ENCODE results near the gene LGI4.
A peak's percentile ranks its signal among the peaks of the same experiment; 100 is the strongest.
"Not testable (repeated sequence)": the region's sequence is repeated elsewhere in the genome, so short reads cannot be mapped to it uniquely, and the experiment has no call there.

The LGI4 gene

DNA sequence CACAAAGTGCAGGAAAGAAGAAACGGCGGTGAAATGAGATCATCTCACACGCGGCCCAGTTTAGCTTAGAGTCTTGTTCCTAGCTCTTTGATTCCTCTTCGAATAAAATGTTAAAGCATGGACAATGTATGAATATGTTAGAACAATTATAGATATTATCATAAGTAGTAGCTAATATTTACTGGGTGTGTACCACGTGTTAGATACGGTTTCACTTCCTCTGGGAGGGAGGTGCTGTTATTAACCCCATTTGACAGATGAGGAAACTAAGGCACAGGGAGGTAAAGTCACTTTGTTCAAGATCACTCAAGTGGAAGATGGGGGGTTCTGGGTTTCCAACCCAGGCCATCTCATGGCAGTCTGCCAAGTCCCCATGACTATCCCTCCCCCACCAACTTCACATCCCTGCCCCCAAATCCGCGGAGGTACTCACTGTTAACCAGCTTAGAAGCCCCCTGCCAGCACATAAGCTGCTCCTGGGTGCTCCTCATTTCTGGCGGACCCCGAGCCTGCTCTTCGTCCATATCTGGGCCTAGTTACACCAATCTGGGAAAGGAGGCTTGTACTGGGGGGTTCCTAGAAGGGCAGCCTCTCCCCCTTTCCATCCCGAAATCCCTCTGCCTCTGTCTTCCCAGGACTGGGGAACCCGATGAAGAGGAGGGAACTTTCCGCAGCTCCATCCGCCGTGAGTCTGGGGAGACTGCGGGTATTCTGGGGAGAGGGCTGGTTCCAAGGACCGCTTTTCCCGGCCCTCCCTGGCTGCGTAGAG lies 7.2 kb upstream of the LGI4 start:
- DNase-seq, result no peak

DNA sequence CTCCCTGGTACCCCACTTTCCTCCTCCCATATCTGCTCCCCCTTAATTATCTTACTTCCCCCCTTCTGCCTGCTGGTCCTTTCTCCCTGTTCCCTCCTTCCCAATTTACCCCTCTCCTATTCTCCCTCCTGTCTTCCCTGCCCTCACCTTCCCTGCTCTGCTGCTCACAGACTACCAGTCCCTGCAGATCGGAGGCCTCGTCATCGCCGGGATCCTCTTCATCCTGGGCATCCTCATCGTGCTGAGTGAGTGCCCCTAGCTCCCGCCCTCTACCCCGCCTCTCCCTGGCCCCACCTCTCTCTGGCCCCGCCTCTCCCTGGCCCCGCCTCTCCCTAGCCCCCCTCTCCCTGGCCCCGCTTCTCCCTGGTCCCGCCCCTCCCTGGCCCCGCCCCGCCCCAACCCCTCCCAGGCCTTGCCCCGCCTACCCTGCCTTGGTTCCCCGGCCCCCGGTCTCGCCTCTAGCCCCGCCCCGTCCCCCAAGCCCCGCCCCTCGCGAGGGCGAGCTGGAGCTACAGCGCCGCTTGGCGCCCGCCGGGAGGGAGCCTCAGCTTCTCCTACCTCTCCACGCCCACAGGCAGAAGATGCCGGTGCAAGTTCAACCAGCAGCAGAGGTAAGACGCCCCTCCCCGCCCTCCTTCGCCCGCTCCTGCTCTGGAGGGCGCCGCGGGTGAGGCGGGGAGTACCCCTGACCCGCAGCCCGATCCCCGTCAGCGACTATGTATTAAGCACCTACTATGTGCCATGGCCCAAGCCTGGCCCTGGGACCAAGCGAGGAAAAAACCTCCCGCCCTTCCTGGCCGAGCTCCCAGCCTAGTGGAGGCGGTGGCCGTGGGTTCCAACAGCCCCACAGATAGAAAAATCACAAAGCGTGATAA lies 6.3 kb upstream of the LGI4 start:
- peak; percentile 93 for DNase-seq

DNA sequence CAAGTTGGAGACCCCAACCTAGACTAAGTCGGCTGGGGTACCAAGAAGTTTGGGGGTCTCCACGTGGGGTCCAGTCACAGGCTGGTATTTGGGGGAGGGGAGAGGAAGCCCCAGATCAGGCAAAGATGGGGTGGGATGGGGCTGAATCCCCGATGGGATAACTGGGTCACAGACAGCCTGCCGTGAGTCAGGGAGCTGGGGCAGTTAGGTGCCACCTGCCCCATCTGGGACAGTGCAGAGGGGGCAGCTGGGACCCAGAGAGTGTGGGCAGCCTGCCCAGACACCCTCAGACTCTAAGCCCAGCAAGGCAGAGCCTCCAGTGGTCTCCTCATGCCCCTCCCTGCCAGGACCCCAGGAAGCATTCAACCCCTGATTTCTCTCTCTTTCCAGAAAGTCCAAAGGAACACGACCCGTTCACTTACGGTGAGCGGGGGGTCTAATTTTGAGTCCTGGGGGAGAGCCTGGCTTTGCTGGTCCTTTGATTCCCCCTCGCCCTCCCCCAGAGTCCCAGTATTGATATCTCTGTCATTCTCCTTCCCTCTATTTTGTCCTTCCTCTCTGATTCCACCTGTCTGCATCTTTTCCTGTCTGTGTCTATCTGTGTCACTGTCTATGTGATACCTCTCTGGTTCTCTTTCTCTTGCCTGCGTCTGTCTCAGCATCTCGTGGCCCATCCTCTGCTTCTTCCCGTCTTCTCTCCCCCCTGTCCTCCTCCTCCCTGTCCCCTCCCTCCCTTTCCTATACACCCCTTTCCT lies 5.5 kb upstream of the LGI4 start:
- DNase-seq, result no peak

DNA sequence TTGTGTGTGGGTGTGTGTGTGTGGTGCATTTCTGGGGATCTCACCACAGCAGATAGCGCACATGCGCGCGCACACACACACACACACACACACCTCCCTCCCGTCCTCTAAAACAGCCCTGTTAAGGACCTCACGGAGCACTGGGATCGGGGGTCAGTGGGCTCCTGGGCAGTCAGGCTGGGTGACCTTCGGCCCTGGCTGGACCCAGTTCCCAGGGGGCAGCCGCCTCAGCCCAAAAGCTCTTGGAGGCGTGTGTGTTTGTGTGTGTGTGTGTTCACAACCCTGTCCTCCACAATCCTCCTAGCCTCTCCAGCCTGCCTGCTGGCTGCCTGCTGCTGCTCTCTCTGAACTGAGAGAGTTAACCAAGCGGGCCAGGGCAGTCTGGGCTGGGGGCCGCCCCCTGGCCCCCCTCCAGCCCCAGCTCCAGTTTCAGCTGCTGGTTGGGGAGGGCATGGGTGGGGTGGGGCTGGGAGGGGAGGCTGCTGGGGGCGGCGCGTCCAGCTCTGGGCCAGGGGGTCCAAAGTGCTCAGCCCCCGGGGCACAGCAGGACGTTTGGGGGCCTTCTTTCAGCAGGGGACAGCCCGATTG lies 3.5 kb upstream of the LGI4 start, which contains the start of gene FXYD1:
Gene FXYD1 (plus strand): TSS at position 520 of the 588 bp plus-strand sequence. CDS start 1,256 bp downstream, outside the sequence.
- no peak for DNase-seq

DNA sequence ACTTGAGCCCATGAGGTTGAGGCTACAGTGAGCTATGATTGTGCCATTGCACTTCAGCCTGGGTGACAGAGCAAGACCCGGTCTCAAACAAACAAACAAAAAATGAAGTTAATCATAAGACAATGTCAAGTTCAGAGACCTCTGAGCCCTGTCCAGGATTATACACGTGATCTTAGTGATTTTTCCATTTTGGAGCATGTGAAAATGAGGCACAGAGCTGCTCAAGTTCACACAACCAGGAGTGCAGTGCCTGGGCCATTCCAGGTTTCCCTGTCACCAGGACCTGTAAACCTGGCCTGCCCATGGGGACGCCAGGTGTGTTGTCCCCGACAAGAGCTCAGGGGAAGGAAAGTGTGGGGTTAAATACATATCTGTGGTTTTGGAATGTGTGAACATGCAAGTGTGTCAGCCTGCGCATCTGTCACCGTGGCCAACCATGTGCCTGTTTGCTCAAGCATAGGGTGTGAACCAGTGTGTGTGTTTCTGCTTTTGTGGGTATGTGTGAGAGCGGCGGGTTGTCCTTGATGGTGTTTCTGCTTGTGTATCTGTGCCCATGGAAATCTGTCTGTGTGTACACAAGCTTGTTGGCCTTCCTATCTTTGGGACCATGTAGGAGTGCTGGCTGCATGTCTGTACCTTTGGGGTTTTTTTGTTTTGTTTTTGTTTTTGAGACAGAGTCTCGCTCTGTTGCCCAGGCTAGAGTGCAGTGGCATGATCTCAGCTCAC lies 2.3 kb upstream of the LGI4 start:
- peak; percentile 10 for DNase-seq

DNA sequence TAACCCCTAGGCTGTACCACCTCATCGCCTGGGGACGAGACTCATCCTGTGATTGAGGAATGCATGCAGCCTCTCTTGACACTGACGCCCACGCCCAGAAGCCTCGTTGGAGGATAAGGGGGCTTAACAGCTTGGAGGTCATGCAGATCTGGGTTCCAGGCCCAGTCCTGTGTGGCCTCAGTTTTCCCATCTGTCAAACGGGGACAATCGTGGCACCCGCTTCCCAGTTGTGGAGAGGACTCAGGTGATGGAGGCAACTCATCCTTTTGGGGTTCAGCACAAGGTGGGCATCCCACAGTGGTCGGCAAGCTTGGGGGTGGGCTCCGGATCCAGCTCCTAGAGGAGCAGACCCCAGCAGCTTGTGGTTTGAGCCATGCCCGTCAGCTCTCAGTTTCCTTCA lies 1.4 kb upstream of the LGI4 start:
- no peak for DNase-seq

DNA sequence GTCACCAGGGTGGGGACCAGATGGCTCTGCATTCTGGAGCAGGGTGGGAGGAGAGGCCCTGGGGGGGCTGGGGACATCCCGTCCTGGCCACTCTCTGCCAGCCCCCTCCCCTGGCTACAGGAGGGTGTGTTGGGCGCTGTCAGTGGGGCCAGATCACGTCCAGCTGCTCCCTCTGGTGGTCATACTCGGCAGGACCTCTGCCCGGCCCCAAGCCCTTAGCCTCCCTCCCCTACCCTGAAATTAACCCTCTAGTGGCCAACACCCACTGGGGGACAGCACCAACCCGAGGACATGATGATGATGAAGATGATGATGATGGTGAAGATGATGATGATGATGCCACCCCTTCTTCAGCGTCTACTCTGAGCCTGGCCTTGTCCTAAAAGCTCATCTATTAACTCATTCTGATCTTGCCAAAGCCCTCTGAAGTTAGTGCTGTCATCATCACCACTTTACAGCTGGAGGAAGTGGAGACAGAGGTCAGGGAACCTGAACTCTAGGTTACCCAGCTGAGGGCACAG lies 590 bp upstream of the LGI4 start:
- peak; percentile 40 for DNase-seq

DNA sequence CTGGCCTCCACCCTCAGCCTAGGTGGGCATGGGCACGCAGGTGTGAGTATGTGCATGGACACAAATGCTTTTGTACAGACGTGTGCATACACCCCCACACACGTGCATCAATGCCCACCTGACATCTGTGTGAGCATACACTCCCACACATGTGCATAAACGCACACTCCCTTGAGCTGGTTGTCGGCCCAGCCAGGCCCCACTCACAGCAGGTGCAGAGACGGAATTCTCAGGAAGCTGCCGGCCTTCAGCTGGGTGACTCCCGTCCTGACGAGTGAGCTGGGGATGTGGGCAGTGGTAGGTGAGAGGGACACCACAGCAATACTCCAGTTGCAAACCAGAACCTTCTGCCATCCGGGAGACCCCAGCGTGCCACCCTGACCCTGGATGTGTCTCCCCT lies 1.0 kb downstream of the LGI4 start:
- no peak for DNase-seq

DNA sequence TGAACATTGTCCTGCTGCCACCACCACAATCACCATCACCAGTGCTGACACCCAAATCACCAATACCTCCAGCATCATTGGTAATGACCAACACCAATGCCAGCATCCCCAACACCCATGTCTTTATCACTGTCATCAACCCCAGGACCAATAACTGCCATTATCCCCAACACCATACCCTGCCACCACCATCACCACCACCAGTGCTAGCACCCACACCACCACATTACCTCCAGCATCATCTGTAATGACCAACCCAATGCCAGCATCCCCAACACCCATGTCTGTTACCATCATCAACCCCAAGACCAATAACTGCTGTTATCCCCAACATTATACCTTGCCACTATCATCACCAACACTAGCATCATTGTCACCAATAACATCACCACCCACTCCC lies 2.6 kb downstream of the LGI4 start:
- no peak for DNase-seq

DNA sequence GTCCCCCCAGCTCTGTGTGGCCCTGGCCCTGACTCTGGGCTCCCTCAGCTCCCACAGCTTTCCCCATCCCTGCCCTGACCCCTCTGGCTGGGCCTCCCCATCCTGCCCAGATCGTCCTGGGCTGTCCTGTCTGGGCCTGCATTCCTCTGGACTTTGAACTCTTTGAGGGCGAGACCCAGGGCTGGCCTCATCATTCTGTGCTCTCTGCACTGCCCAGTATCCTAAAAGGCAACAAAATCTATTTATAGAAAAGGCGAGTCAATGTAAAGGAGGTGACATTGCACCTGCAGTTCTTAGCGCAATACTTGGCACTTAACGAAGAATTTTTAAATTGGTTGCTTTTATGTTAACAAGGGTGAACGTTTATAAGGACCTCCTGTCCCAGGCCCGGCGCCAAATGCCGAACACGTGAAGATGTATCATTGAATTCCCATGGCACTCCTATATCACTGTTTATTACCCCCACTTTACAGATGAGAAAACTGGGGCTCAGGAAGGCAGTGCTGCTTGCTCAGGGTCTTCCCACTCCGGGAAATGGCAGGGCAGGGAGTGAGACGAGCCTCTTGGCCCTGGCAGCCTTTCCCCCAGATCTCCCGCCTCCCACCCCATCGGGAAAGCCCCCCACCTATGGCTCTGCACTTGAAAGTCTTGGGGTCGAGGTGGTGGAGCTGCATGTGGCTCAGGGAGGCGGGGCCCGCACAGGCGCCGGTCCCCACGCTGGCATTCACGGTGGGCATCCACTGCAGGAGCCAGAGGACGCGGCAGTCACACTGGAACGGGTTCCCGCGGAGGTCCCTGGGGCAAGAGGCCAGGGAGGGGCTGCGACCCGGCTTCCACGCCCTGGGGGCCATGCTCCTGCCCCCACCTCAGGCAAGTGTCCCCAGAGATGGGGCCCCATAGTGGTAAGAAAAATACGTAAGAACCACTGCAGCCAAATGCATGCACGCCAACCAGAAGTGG lies 3.8 kb downstream of the LGI4 start:
- DNase-seq, result no peak

DNA sequence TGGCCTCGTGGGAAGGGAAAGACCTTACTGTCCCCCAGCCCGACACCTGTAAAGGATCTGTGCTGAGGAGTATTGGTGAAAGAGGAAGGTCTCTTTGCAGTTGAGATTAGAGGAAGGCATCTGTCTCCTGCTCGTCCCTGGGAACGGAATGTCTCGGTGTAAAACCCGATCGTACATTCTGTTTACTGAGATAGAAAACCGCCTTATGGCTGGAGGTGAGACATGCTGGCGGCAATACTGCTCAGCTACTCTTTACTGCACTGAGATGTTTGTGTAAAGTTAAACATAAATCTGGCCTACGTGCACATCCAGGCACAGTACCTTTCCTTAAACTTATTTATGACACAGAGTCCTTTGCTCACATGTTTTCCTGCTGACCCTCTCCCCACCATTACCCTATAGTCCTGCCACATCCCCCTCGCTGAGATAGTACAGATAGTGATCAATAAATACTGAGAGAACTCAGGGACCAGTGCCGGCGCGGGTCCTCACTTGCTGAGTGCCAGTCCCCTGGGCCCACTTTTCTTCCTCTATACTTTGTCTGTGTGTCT lies 5.1 kb downstream of the LGI4 start:
- not testable (repeated sequence) for DNase-seq

DNA sequence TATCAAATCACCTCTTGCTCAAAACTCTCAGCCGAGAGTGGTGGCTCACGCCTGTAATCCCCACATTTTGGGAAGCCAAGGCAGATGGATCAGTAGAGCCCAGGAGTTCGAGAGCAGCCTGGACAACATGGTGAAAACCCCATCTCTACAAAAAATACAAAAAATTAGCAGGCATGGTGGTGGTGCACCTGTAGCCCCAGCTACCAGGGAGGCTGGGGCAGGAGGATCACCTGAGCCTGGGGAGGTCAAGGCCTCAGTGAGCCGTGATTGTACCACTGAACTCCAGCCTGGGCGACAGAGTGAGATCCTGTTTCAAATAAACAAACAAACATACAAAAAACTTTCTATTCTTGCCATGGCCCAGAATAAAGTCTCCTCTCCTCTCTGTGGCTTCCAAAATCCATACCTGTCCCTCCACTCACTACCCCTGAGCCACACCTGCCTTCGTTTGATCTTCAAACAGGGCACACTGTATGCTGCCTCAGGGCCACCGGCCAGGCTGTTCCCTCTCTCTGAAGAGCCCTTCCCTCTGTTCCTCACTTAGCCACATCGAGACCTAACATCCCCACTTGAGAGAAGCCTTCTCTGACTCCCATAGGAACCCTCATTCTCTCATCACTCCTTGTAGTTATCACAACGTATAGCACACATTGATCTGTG lies 6.3 kb downstream of the LGI4 start:
- DNase-seq, result no peak

DNA sequence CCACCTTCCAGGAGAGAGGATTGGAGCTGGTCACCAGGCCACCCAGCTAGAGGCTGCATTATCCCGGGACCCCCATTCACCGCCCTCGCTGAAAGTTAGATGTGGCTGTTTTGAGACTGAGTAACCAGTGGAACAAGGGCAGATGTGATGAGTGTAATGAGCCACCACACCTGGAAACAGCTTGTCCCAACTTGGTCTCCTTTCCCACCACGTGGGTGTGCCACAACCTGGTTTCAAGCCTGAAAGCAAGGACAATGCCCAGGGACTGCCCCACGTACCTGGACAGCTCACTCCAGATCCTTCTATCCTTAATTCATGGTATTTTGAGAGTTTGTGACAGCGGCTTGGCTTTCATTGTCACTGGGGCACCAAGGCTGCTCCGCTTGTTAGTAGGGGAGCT lies 7.0 kb downstream of the LGI4 start:
- no peak for DNase-seq

DNA sequence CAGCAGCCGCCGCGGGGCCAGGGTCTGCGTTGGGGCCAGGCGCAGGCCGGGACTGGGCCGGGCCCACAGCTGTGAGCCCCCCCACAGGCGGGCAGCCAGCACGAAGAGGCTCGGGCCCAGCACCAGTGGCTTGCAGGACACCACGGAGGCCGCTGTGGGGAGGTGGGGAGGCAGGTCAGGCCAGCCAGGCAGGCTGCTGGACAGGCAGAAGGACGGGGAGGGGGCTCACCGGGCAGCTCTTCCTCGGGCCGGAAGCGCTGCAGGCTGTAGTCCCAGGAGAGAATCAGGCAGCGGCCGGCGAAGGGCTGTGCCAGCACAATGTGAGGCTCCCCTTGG lies 8.3 kb downstream of the LGI4 start:
- no peak for DNase-seq

DNA sequence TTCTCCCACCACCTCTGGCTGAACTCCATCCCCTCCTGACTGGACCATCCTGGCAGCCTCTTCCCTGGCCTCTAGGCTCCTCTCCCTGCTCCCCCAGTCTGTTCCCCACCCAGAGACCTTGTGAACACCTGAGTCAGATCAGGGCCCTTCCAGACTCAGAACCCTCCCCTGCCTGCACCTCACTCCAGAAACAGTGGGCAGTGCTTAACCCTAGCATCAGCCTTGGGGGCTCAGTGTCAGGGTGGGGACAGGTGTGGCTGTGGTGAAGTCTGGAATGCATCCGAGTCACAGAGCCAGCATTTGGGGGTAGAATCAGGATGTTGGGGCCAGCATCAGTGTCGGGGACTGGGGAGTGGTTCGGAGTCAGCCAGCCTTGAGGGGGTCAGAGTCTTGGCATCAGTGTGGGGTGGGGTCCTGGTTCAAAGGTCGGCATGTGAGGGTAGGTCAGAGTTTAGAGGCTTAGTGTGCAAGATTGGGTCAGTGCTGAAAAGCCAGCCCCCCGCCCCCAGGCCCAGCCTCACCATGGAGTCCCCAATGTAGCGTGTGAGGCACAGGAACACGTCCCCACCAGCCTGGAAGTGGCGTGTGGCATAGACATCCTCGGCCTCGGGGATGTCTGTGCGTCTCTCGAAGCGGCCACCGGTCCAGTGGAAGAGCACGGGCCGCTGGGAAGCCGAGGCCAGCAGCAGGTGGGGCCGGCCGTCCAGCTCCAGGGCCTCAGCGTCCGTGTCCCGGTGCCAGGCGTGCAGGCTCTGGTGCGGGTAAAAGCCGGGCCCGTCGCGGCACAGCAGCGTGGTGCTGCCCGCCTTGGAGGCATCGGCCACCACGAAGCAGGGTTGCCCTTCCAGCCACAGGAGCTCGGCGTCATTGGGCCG lies 8.9 kb downstream of the LGI4 start:
- DNase-seq, result no peak

DNA sequence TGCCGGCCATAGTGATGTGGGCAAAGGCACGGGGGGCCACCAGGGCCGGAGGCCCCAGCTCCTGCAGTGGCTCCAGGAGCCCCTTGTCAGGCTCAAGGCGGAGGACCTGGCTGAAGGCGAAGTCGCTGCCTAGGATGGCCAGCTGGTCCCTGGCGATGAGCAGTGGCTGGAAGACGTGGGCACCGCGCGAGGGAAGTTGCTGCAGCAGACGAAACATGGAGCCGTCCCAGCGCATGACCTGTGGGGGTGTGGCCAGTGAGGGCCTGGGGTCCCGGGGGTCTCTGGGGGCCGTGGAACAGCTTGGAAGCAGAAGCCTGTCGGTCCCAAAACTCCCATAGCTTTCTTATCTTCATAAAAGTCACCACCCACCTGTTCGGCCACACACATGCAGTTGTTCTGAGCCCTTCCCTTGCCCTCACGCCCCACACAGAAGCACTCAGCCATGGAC lies 9.6 kb downstream of the LGI4 start:
- no peak for DNase-seq

DNA sequence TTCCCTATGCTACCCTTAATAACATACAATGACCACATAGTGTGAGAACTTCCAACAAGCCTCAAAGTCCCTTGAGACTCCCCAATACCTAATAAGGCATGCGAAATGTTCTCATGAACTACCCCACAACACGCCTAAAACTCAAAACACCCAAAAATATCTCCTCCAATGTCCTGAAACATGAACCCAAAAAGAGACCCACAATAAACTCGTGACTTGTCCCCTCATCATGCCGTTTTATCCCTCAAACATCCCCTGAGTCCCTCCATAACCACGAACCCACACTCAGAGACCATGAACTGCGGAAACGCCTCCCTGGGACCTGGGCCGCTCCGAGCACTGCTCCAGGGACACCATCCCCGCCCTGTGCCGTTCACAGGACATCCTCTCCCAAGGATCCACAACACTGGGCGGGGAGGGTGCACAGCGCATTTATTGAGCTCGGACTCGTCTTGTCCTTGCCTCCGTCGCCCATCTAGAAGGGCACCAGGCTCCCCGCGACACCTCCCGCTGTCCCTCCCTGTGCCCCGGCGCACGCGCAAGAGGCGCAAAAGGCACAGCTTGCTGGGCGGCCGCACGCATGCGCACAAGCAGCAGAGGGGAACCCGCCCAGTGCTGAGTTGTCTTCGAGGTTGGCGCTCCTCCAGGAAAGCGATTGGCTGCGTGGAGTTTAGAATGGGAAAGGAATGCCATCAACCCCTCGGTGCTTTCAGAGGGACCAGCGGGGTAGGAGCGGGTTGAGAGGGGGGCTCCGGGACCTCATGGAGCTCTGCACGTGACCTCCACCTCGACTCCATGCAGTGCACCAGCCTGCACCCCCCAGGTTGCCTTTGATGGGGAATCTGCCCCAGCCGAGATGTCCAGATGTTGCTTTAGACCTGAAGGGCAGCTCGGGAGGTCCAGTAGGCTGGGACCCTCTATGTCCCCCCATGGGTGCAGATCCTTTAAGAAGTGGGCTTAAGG lies 10.5 kb downstream of the LGI4 start:
- peak; percentile 83 for DNase-seq

DNA sequence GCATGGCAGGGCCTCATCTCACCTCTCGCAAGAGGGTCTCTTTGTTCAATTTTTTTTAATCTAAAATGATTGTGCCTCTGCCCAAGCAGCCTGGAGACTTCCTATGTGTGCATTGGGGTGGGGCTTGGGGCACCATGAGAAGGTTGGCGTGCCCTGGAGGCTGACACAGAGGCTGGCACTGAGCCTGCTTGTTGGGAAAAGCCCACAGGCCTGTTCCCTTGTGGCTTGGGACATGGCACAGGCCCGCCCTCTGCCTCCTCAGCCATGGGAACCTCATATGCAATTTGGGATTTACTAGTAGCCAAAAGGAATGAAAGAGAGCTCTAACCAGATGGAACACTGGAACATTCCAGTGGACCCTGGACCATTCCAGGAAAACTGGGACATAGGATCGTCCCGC lies 11.3 kb downstream of the LGI4 start:
- no peak for DNase-seq
